ENCODE data around the gene HOMER1. TPM values are rescaled to one million over a fixed set of nuclear protein-coding genes. Genes with fewer than 3 reads are reported as not detected.

The HOMER1 gene
- total RNA-seq, 1 experiment from 2014 or later = 26.6 TPM

- Mint-ChIP-seq H3K36me3 (ENCODE audit: insufficient read depth, unreplicated experiment) (no peaks in the 10 kb centered on the region), H3K4me3 (ENCODE audit: low read depth, unreplicated experiment) (no peak overlapping the region), H3K27me3 (ENCODE audit: unreplicated experiment) (no peaks in the 10 kb centered on the region), H3K27ac (ENCODE audit: unreplicated experiment) (no peak overlapping the region), H3K4me1 (ENCODE audit: low read depth, unreplicated experiment) (no peaks in the 10 kb centered on the region), H3K9me3 (ENCODE audit: low read depth, unreplicated experiment) (no peaks in the 10 kb centered on the region)
- no peak for DNase-seq
- TF ChIP-seq CTCF (IDR thresholded peaks at IDR 0.05; ENCODE audit: unreplicated experiment) = no peak
- intact Hi-C loops (cut with micrococcal nuclease; ENCODE audit: unreplicated experiment) = no loop called here
- BruUV-seq (replicated peaks) = no TSS peak
- CTCF ChIA-PET = no interaction called here
Observed at GRCh38 chr5:79329453-79329852, 184.5 kb downstream of the HOMER1 start.

Other genes starting within 250 kb of the HOMER1 start
- 85.7 and 87.7 TPM in 2 replicates for gene TENT2, start 98.3 kb upstream of the HOMER1 start, total RNA-seq (2022)
- 1.8 and 3.3 TPM in 2 replicates for gene CMYA5, start 175.7 kb upstream of the HOMER1 start, total RNA-seq (2022)